GM12878 (cell line): Measurements from ENCODE around the gene RAB9B. TPM values are rescaled to one million over a fixed set of nuclear protein-coding genes. Genes with fewer than 3 reads are reported as not detected.

Experiments
- ATAC-seq: fragments of 200-7000 bp; cut with Tn5 transposase; 3 replicates; pipeline ENCODE4 v1.9.1; 2020; ENCODE audit warnings: mild to moderate bottlenecking, moderate library complexity
- BruUV-seq: library from RNA; stranded (reverse); fragments of 400-500 nt; replicated peaks from 2 replicates; lab custom pipeline; 2021; lab: Mats Ljungman, UMichigan
- CTCF ChIA-PET: fragments of 300-600 bp; sonication (Branson Sonifier 250); formaldehyde crosslinking; extraction: SDS; loops from one replicate; lab custom pipeline; 2021; ENCODE audit warnings: inconsistent platforms; lab: Yijun Ruan, JAX
- POLR2A ChIA-PET: fragments of 350-600 bp; formaldehyde crosslinking; extraction: SDS; loops from one replicate; lab custom pipeline; 2021; ENCODE audit warnings: inconsistent platforms; lab: Charles Lee
- RAD21 ChIA-PET: fragments of 300-600 bp; sonication (Branson Sonifier 250); formaldehyde crosslinking; loops from one replicate; lab custom pipeline; 2023; ENCODE audit warnings: antibody characterized with exemption; ENCODE audit not compliant: unreplicated experiment; lab: Charles Lee
- SMC1A ChIA-PET: fragments of 300-600 bp; sonication (Branson Sonifier 250); formaldehyde crosslinking; loops from one replicate; lab custom pipeline; 2023; ENCODE audit not compliant: unreplicated experiment, uncharacterized antibody; lab: Charles Lee
- DNase-seq: peaks from one replicate; pipeline ENCODE4 v3.0.0-alpha.2; 2011; ENCODE audit warnings: low read depth, low spot score
- FAIRE-seq: peaks from 3 replicates; lab custom pipeline; 2011; peaks lifted over from hg19 to GRCh38; lab: Jason Lieb, UNC
- H2AFZ ChIP-seq: 2 replicates; pipeline ENCODE4 v1.6.0; 2011; ENCODE audit warnings: low read depth, low read length, control low read depth; ENCODE audit not compliant: control insufficient read depth
- H3K27ac ChIP-seq: 2 replicates; pipeline ENCODE4 v1.5.1; 2011; ENCODE audit warnings: control low read depth; ENCODE audit not compliant: control insufficient read depth, insufficient read depth
- H3K27me3 ChIP-seq, 2 experiments: replicated peaks in 1 of 2; 2 replicates each; pipeline versions ENCODE4 v1.6.0 to v1.6.1; 2011; ENCODE audit warnings: low read length in 1 of 2; ENCODE audit not compliant: control insufficient read depth in 2 of 2, insufficient read depth in 2 of 2
- H3K36me3 ChIP-seq, 2 experiments: 2 replicates each; pipeline ENCODE4 v1.5.1; 2011; ENCODE audit warnings: low read length in 1 of 2; ENCODE audit not compliant: control insufficient read depth in 2 of 2, insufficient read depth in 2 of 2
- H3K4me1 ChIP-seq: 2 replicates; pipeline ENCODE4 v1.6.1; 2011; ENCODE audit warnings: mild to moderate bottlenecking, low read length, moderate library complexity, mixed read lengths; ENCODE audit not compliant: control insufficient read depth, insufficient read depth
- H3K4me2 ChIP-seq: 2 replicates; pipeline ENCODE4 v1.6.0; 2011; ENCODE audit warnings: control low read depth; ENCODE audit not compliant: control insufficient read depth, insufficient read depth
- H3K4me3 ChIP-seq: fragments of 200-600 bp; sonication (generic); 2 replicates; pipeline ENCODE4 v1.5.1; 2016
- H3K79me2 ChIP-seq: 2 replicates; pipeline ENCODE4 v1.6.0; 2011; ENCODE audit warnings: low read length; ENCODE audit not compliant: control insufficient read depth, insufficient read depth
- H3K9ac ChIP-seq: 2 replicates; pipeline ENCODE4 v1.8.0; 2011; ENCODE audit warnings: low read length, control low read depth, mixed read lengths; ENCODE audit not compliant: control insufficient read depth, insufficient read depth
- H3K9me3 ChIP-seq: replicated peaks from 3 replicates; pipeline ENCODE4 v1.5.1; 2011; ENCODE audit warnings: mild to moderate bottlenecking, low read length; ENCODE audit not compliant: control insufficient read depth, insufficient read depth
- H4K20me1 ChIP-seq: 2 replicates; pipeline ENCODE4 v1.6.0; 2011; ENCODE audit not compliant: control insufficient read depth, insufficient read depth
- ESRRA ChIP-seq: IDR thresholded peaks from 2 replicates; pipeline ENCODE4 v1.6.1; 2012; ENCODE audit warnings: mild to moderate bottlenecking, low read length, improper control_type of control experiment
- MEF2B ChIP-seq: fragments of 450-650 bp; IDR thresholded peaks from 2 replicates; pipeline ENCODE4 v1.6.1; 2018; ENCODE audit warnings: mild to moderate bottlenecking, moderate library complexity; ENCODE audit not compliant: partially characterized antibody, poor library complexity, severe bottlenecking
- RBBP5 ChIP-seq: fragments of 200-600 bp; sonication (generic); conservative IDR thresholded peaks from 2 replicates; pipeline ENCODE4 v1.6.1; 2016
- SREBF2 ChIP-seq: IDR thresholded peaks from 2 replicates; pipeline ENCODE4 v1.6.1; 2012; ENCODE audit warnings: mild to moderate bottlenecking, low read length
- ZNF687 ChIP-seq: fragments of 450-650 bp; IDR thresholded peaks from 2 replicates; pipeline ENCODE4 v1.6.1; 2017; ENCODE audit warnings: mild to moderate bottlenecking, moderate library complexity
- WGBS: methylation state at CpG from one replicate; pipeline ENCODE4 v1.1.6; 2016; ENCODE audit warnings: low lambda C conversion rate; ENCODE audit not compliant: insufficient replicate concordance, insufficient coverage; ENCODE audit errors: missing lambda C conversion rate; 5-methylcytosine and 5-hydroxymethylcytosine counted together
- in situ Hi-C: fragments of 300-500 bp; cut with MboI; formaldehyde crosslinking; loops from 9 replicates; pipeline ENCODE4 v1.14.3; 2018; ENCODE audit warnings: mixed read lengths
- intact Hi-C: fragments of 100-400 bp; cut with micrococcal nuclease; formaldehyde crosslinking; loops from one replicate; pipeline ENCODE4 v1.14.2; 2022; ENCODE audit not compliant: unreplicated experiment
- polyA plus RNA-seq, 11 experiments: library from polyadenylated mRNA; depleted of rRNA in 4 of 11; unstranded in 6 of 11; stranded (reverse) in 5 of 11; fragments of >200 nt; fragmentation: Nextera tagmentation in 4 of 11; fragmentation: Illumina TruSeq in 1 of 11; extraction: Ambion mirVana in 4 of 11; extraction: Trizol in 1 of 11; gene quantifications; 1 replicate in 1 of 11; 2 replicates in 10 of 11; pipeline versions ENCODE4 v1.2.1 to v1.2.3, GENCODE V29; 2011 to 2016; ENCODE audit warnings: inconsistent platforms in 2 of 11, missing spikeins in 2 of 11, low read depth in 1 of 11
- total RNA-seq, 4 experiments: library from RNA; depleted of rRNA in 3 of 4; stranded (reverse); fragments of >200 nt in 3 of 4; fragmentation: Illumina TruSeq in 1 of 4; extraction: Trizol in 1 of 4; gene quantifications; 2 replicates each; pipeline versions ENCODE4 v1.2.1 to v1.2.3, GENCODE V29; 2013 to 2021
- TF ChIP-seq, protein P1 (sequence below): fragments of 450-650 bp; IDR thresholded peaks from 2 replicates; pipeline ENCODE4 v1.6.1; 2018; ENCODE audit warnings: borderline replicate concordance, mild to moderate bottlenecking; ENCODE audit not compliant: partially characterized antibody

The RAB9B gene
- total and polyA plus RNA-seq, 10 of the 15 experiments (the other 5 are each of a cell fraction or from before 2014, with no cell fraction given), result 0.05 to 0.30 (median 0.19) TPM

GRCh38 chrX:103780336-103781061 is 51.6 kb downstream of the RAB9B start:
- Histone ChIP-seq H3K27ac (no peak overlapping the region), H2AFZ (no peak overlapping the region), H3K27me3 (peaks cover 0 to 2% of the 10 kb centered on the region in 2 experiments; a peak in 3 of 4 replicates), H3K9ac (no peak overlapping the region), H3K9me3 (no peaks in the 10 kb centered on the region), H3K36me3 (no peaks in the 10 kb centered on the region), H3K79me2 (no peaks in the 10 kb centered on the region), H4K20me1 (no peaks in the 10 kb centered on the region), H3K4me2 (no peak overlapping the region), H3K4me3 (no peak overlapping the region), H3K4me1 (no peaks in the 10 kb centered on the region)
- WGBS, result 29% methylated on average over 10 of the region's 10 CpGs
- ChIA-PET SMC1A (interaction anchor here (0.9 kb wide), 1 partner anchor 69 kb away, joined by 4 read pairs; no protein-coding TSS in a partner anchor), POLR2A (no interaction called here), CTCF (no interaction called here), RAD21 (no interaction called here)
- TF ChIP-seq, protein P1, sequence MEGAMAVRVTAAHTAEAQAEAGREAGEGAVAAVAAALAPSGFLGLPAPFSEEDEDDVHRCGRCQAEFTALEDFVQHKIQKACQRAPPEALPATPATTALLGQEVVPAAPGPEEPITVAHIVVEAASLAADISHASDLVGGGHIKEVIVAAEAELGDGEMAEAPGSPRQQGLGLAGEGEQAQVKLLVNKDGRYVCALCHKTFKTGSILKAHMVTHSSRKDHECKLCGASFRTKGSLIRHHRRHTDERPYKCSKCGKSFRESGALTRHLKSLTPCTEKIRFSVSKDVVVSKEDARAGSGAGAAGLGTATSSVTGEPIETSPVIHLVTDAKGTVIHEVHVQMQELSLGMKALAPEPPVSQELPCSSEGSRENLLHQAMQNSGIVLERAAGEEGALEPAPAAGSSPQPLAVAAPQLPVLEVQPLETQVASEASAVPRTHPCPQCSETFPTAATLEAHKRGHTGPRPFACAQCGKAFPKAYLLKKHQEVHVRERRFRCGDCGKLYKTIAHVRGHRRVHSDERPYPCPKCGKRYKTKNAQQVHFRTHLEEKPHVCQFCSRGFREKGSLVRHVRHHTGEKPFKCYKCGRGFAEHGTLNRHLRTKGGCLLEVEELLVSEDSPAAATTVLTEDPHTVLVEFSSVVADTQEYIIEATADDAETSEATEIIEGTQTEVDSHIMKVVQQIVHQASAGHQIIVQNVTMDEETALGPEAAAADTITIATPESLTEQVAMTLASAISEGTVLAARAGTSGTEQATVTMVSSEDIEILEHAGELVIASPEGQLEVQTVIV, result no peak
- TF ChIP-seq MEF2B, result no peak
- TF ChIP-seq ESRRA, result no peak
- no peak for TF ChIP-seq RBBP5
- no peak for TF ChIP-seq ZNF687
- TF ChIP-seq SREBF2, result no peak
- DNase-seq (no peak), FAIRE-seq (no peak), ATAC-seq (no peak)
- intact Hi-C loops (no loop called here), in situ Hi-C loops (no loop called here)
- no TSS peak for BruUV-seq
